ENCODE data around the gene CYREN.
"Not testable (repeated sequence)": the region's sequence is repeated elsewhere in the genome, so short reads cannot be mapped to it uniquely, and the experiment has no call there.

CYREN gene

GRCh38 chr7:135177028-135177696, 6.7 kb upstream of the CYREN start:
- H3K4me3 Mint-ChIP-seq, result no peak overlapping the region
- peaks cover 24% of the 10 kb centered on the region for H3K9me3 Mint-ChIP-seq
- no peaks in the 10 kb centered on the region for H3K27me3 Mint-ChIP-seq
- no peak for DNase-seq
- no peak overlapping the region for H3K27ac Mint-ChIP-seq
- peaks cover 38% of the 10 kb centered on the region for H3K36me3 Mint-ChIP-seq (ENCODE audit: low read depth)
- H3K4me1 Mint-ChIP-seq (ENCODE audit: low read depth), result peaks cover 1% of the 10 kb centered on the region

GRCh38 chr7:135175931-135176330, 5.4 kb upstream of the CYREN start:
- Mint-ChIP-seq H3K9me3 (peaks cover 15% of the 10 kb centered on the region), H3K4me1 (ENCODE audit: low read depth) (peaks cover 11% of the 10 kb centered on the region), H3K27ac (no peak overlapping the region), H3K36me3 (ENCODE audit: low read depth) (peaks cover 27% of the 10 kb centered on the region), H3K27me3 (no peaks in the 10 kb centered on the region), H3K4me3 (no peak overlapping the region)
- no peak for DNase-seq

- no peaks in the 10 kb centered on the region for H3K27me3 Mint-ChIP-seq
- peaks cover 10% of the 10 kb centered on the region for H3K9me3 Mint-ChIP-seq
- no peak overlapping the region for H3K4me3 Mint-ChIP-seq
- no peak overlapping the region for H3K27ac Mint-ChIP-seq
- no peak for DNase-seq
- H3K4me1 Mint-ChIP-seq (ENCODE audit: low read depth), result peaks cover 14% of the 10 kb centered on the region
- peaks cover 22% of the 10 kb centered on the region for H3K36me3 Mint-ChIP-seq (ENCODE audit: low read depth)
These were observed 4.4 kb upstream of the CYREN start for GRCh38 chr7:135174941-135175340.

GRCh38 chr7:135173916-135174315, 3.4 kb upstream of the CYREN start:
- H3K4me3 Mint-ChIP-seq, H3K9me3 Mint-ChIP-seq, H3K27me3 Mint-ChIP-seq, DNase-seq, H3K27ac Mint-ChIP-seq: not testable (repeated sequence)
- peaks cover 23% of the 10 kb centered on the region for H3K36me3 Mint-ChIP-seq (ENCODE audit: low read depth)
- H3K4me1 Mint-ChIP-seq (ENCODE audit: low read depth), result peaks cover 23% of the 10 kb centered on the region

GRCh38 chr7:135171581-135172291, 1.2 kb upstream of the CYREN start:
- Mint-ChIP-seq H3K4me1 (ENCODE audit: low read depth) (peaks cover 45% of the 10 kb centered on the region), H3K36me3 (ENCODE audit: low read depth) (peaks cover 42% of the 10 kb centered on the region), H3K4me3 (peak overlapping the region; percentile 95), H3K27ac (peak overlapping the region; percentile 96)
- DNase-seq, H3K27me3 Mint-ChIP-seq, H3K9me3 Mint-ChIP-seq: not testable (repeated sequence)

GRCh38 chr7:135170998-135171481, 533 bp upstream of the CYREN start:
- H3K27ac Mint-ChIP-seq, result peak overlapping the region; percentile 96
- peak overlapping the region; percentile 95 for H3K4me3 Mint-ChIP-seq
- H3K9me3 Mint-ChIP-seq, DNase-seq, H3K27me3 Mint-ChIP-seq: not testable (repeated sequence)
- H3K4me1 Mint-ChIP-seq (ENCODE audit: low read depth), result peaks cover 52% of the 10 kb centered on the region
- H3K36me3 Mint-ChIP-seq (ENCODE audit: low read depth), result peaks cover 44% of the 10 kb centered on the region

- Mint-ChIP-seq H3K4me3 (peak overlapping the region; percentile 95), H3K27ac (peak overlapping the region; percentile 98), H3K36me3 (ENCODE audit: low read depth) (peaks cover 55% of the 10 kb centered on the region), H3K4me1 (ENCODE audit: low read depth) (peaks cover 62% of the 10 kb centered on the region), H3K27me3 (no peaks in the 10 kb centered on the region), H3K9me3 (no peaks in the 10 kb centered on the region)
- no peak for DNase-seq
These were observed 588 bp downstream of the CYREN start for GRCh38 chr7:135169964-135170273.

GRCh38 chr7:135169141-135169963, 1.2 kb downstream of the CYREN start:
- Mint-ChIP-seq H3K9me3 (no peaks in the 10 kb centered on the region), H3K27ac (peak overlapping the region; percentile 98), H3K27me3 (no peaks in the 10 kb centered on the region), H3K4me3 (peak overlapping the region; percentile 95), H3K36me3 (ENCODE audit: low read depth) (peaks cover 60% of the 10 kb centered on the region), H3K4me1 (ENCODE audit: low read depth) (peaks cover 62% of the 10 kb centered on the region)
- DNase-seq, result peak; percentile 67

- DNase-seq, result no peak
- no peaks in the 10 kb centered on the region for H3K9me3 Mint-ChIP-seq
- H3K36me3 Mint-ChIP-seq (ENCODE audit: low read depth), result peaks cover 68% of the 10 kb centered on the region
- H3K27me3 Mint-ChIP-seq, result no peaks in the 10 kb centered on the region
- peak overlapping the region; percentile 98 for H3K27ac Mint-ChIP-seq
- peaks cover 66% of the 10 kb centered on the region for H3K4me1 Mint-ChIP-seq (ENCODE audit: low read depth)
- H3K4me3 Mint-ChIP-seq, result peak overlapping the region; percentile 95
These were observed 1.9 kb downstream of the CYREN start for GRCh38 chr7:135168489-135169140.

- no peak for DNase-seq
- Mint-ChIP-seq H3K27me3 (no peaks in the 10 kb centered on the region), H3K36me3 (ENCODE audit: low read depth) (peaks cover 73% of the 10 kb centered on the region), H3K4me1 (ENCODE audit: low read depth) (peaks cover 67% of the 10 kb centered on the region), H3K9me3 (peaks cover under 1% of the 10 kb centered on the region), H3K4me3 (peak overlapping the region; percentile 95), H3K27ac (peak overlapping the region; percentile 98)
These were observed 2.5 kb downstream of the CYREN start for GRCh38 chr7:135168001-135168400.

- Mint-ChIP-seq H3K4me1 (ENCODE audit: low read depth) (peaks cover 69% of the 10 kb centered on the region), H3K4me3 (peak overlapping the region; percentile 95)
- no peak for DNase-seq
These were observed 3.1 kb downstream of the CYREN start for GRCh38 chr7:135167365-135167917.

GRCh38 chr7:135166338-135166990, 4.0 kb downstream of the CYREN start:
- H3K27me3 Mint-ChIP-seq, result no peaks in the 10 kb centered on the region
- peaks cover 69% of the 10 kb centered on the region for H3K4me1 Mint-ChIP-seq (ENCODE audit: low read depth)
- peak overlapping the region; percentile 90 for H3K27ac Mint-ChIP-seq
- peaks cover 14% of the 10 kb centered on the region for H3K9me3 Mint-ChIP-seq
- no peak for DNase-seq
- peak overlapping the region; percentile 15 for H3K4me3 Mint-ChIP-seq
- H3K36me3 Mint-ChIP-seq (ENCODE audit: low read depth), result peaks cover 85% of the 10 kb centered on the region

More at GRCh38 chr7:135167365-135167917, 3.1 kb downstream of the CYREN start:
- Mint-ChIP-seq H3K9me3 (peaks cover 6% of the 10 kb centered on the region), H3K27me3 (no peaks in the 10 kb centered on the region), H3K27ac (peak overlapping the region; percentile 90), H3K36me3 (ENCODE audit: low read depth) (peaks cover 79% of the 10 kb centered on the region)

GRCh38 chr7:135165862-135166261, 4.6 kb downstream of the CYREN start:
- H3K9me3 Mint-ChIP-seq, result peaks cover 15% of the 10 kb centered on the region
- peaks cover 72% of the 10 kb centered on the region for H3K4me1 Mint-ChIP-seq (ENCODE audit: low read depth)
- H3K27ac Mint-ChIP-seq, result peak overlapping the region; percentile 90
- H3K36me3 Mint-ChIP-seq (ENCODE audit: low read depth), result peaks cover 91% of the 10 kb centered on the region
- no peak overlapping the region for H3K4me3 Mint-ChIP-seq
- DNase-seq, result no peak
- H3K27me3 Mint-ChIP-seq, result no peaks in the 10 kb centered on the region
